Dermis blood vessel endothelial cell (primary cell): ENCODE results near the gene DEFB124. TPM values are rescaled to one million over a fixed set of nuclear protein-coding genes. Genes with fewer than 3 reads are reported as not detected.
"Not testable (repeated sequence)": the region's sequence is repeated elsewhere in the genome, so short reads cannot be mapped to it uniquely, and the experiment has no call there.

ENCODE experiments used
- DNase-seq: peaks from one replicate; pipeline ENCODE4 v3.0.0; 2010
- total RNA-seq: library from RNA; depleted of rRNA; stranded (reverse); fragments of >200 nt; gene quantifications from 2 replicates; pipeline ENCODE4 v1.2.3, GENCODE V29; 2014

DEFB124 gene
- total RNA-seq, 1 donor from 2014 or later, result not detected

DNA sequence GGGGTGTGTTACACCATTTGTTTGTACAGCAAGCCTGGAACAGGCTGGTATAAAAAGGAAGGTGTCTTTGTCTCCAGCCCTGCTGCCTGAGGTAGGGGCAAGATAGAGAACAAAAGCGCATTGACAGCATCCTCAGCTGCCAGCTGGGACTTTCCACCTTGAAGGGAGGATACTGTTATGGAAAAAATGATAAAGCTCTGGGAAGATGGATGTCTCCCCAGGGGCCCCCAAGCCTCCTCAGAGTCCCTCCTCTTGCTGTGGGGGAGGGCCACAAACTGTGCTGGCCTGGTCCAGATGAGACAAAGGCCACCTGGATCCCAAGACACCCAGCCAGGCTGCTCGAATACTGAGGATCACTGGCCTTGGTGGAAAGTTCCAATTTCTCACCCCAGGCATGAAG lies 13.2 kb upstream of the DEFB124 start:
- DNase-seq, result no peak

DNA sequence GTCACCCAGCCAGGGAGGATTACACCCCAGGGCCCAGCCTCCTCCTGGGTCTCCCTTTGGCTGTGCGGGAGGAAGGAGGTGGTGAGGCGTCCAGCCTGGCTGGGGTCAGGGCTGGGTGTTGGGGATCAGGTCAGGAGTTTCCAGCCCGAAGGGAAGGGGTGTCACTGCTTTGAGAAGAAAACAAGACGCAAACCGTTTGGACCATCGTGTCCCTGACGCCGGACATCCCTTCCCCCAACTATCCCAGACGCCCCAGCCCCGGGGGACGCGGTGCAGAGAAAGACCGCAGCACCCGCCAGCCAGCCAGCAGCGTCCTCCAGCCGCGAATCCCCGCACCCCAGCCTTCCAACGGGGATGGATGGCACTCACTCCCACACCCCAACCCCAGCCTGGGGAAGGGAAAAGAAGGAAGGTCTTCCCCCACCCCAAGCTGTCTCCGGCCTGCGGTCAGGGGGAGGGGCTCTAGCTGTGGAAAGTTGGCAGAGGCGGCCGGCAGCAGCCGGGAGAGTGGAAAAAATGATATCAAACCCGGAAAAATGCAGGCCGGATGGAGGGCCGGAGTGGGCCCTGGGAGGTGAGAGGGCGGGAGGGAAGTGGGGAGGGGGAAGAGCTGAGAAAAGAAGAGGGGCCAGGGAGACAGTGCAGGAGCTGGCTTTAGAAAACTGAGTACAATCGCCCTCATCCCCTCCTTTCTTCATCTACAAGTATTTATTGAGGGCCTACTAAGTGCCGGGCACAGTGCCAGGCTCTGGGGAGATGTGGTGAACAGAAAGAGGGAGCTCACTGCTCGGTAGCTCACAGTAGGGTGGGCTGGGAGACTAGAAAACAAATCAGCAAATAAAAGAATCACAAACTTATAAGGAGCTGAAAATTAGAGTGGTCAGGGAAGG lies 10.8 kb upstream of the DEFB124 start:
- peak; percentile 70 for DNase-seq

DNA sequence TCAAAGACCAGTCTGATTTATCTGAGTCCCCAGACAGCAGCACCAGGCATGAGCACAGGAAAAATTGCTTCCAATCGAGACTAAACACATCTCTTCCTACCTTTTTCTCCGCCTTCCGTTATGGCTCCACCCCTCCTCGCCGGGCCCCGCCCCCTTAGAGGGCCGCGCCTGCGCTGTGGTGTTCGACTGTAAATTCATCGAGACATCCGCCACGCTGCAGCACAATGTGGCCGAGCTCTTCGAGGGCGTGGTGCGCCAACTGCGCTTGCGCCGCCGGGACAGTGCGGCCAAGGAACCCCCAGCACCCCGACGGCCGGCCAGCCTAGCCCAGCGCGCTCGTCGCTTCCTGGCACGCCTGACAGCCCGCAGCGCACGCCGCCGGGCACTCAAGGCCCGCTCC lies 9.1 kb upstream of the DEFB124 start:
- DNase-seq, result peak; percentile 52

DNA sequence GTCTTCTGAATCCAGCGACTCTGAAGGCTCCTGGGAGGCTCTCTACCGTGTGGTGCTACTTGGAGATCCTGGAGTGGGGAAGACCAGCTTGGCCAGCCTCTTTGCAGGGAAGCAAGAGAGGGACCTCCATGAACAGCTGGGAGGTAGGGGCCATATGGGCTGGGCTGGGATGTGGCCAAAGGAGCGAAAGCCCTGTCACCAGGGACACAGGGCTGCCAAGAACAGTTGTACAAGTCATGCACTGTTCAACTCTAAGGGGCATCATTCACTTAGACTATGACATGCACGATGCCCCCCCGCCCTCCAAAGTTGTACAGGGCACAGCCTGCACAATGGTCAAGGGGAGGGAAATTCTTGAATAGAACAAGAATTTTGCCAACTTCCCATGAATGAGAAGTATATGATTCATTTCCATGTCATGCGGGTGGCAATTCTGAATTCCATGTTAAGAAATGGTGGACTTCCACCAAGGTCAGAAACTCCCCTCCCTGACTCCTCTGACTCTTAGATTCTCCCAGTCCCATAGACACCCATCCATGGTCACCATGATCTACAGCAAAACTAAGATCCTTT lies 1.8 kb upstream of the DEFB124 start:
- DNase-seq, result peak; percentile 54

DNA sequence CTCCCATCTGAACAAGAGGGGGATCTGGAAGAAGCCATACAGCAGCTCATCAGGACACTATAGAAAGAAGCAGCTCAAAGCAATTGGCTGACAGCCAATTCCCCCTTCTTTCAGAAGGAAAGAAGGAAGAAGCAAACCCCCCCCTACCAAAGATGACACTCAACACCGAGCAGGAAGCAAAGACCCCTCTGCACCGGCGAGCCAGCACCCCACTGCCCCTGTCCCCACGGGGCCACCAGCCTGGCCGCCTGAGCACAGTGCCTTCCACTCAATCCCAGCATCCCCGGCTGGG lies 1.3 kb upstream of the DEFB124 start:
- DNase-seq, result no peak

DNA sequence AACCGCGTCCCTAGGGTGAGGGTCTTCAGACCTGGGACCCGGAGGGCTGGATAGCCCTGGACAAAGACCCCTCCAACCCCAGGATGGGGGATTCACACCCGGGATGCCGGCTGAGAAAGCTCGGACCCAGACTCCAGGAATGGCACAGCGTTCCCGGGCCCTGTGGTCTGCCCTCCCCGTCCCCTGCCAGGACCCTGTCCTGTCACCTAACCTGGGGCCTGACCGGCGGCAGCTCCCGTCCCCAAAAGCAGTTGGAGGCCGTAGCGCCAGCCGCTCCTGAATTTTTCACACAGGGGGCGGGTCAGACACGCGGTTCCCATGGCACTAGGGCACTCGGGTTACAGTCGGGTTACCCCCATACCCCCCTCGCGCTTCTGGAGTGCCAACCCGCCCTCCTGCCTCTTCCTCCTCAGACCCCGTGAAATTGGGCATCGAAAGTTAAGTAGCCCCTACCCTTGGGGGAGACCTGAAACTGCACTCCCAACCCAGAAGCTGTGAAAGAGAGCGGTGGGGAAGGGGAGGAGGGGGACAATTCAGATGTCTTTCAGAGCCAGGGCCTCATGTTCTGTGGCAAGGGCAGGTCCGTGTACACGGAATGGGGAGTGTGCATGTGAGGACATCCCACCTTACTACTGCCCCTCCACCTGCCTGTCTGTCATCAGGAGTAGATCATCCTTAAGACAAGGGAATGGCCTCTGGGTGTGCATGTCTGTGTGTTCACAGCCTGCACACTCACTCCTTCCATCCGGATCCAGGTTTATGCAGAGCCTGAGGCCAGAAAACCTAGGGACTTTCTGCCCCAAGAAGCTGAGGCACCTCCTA lies 756 bp upstream of the DEFB124 start:
- DNase-seq, result no peak

DNA sequence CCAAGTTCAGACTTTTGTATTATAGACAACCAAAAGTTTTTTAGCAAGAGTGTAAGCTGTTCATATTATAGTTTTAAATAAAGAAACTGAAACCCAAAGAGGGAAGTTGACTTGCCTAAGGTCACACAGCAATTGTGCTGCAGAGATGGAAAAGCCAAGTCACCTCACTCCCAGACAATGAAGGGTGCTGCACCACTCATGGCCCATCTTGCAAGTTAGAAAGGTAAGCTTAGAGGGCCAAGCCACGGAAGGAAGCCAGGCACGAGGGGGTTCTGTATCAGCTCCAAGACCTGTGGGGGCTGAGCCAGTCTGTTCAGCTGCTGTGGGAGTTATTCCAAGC lies 860 bp downstream of the DEFB124 start:
- DNase-seq, result no peak

DNA sequence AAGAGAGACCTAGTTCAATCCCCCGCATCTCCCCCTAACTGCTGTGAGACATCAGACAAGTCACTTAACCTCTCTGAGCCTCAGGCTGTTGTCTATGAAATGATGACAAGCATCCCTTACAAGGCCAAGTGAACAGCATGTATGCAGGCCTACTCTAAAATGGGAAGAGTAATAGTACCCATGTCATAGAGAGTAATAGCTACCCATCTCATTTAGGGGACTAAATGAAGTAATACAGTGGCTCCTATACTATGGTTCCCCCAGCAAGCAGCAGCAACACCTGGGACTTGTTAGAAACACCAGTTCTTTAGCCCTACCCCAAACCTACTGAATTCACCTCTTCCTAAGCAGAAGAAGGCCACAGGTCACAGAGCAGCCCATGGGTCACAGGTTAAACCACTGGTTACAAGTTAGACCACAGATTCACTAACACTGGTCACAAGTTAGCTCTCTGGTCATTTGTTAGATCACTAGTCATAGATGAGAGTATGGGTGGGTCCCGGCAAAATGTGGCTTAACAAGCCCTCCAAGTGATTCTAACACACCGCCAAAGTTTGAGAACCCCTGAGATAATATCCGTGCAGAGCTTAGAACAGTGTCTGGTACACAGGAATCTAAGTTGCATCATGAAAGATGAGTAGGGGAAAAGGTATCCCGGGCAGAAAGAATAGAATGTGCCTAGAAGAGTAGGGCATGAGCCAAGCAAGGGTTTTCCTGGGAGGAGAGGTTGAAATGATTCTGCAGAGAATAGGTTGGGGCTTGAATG lies 1.4 kb downstream of the DEFB124 start:
- no peak for DNase-seq

DNA sequence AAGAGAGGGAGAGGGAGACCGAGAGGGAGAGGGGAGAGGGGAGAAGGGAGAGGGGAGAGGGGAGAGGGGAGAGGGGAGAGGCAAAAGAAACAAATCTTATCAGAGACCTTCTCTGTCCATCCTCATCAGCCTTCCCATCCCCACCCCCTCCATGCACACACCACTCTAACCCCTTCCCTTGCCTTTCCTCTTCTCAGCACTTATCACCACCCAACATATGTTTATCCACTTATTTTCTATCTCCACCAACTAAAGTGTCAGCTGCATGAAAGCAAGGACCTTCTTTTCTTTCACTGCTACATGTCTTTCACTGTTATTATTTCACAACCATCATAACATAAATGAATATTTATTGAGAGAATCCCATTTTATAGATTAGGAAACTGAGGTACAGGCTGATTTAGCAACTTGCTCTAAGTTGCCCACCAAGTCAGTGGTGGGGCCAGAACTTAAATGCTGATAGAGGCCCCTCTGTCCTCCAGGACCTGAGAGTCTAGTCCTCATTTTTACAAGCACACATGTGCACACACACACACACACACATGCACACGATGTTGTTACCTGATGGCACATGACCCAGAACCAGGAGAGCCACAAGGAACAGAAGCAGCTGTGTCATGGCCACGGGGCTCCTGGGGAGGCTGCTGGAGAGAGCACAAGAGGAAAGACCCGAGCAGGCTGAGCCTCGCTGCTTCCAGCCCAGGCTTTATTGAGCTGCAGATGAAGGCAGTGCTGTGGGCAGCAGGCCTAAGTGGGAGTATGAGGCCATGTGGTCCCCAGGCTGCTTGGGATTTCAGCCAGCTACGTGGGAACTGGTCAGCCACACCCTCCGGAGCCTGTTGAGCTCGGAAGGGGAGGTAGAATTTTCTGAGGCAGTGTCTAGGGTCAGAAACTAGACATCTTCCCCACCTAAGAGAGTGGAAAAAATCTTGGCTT lies 2.3 kb downstream of the DEFB124 start:
- no peak for DNase-seq

DNA sequence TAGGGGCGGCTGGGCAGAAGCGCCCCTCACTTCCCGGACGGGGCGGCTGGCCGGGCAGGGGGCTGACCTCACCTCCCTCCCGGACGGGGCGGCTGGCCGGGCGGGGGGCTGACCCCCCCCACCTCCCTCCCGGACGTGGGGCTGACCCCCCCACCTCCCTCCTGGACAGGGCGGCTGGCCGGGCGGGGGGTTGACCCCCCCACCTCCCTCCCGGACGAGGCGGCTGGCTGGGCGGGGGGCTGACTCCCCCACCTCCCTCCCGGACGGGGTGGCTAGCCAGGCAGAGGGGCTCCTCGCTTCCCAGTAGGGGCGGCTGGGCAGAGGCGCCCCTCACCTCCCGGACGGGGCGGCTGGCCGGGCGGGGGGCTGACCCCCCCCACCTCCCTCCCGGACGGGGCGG lies 4.0 kb downstream of the DEFB124 start:
- DNase-seq, result not testable (repeated sequence)

DNA sequence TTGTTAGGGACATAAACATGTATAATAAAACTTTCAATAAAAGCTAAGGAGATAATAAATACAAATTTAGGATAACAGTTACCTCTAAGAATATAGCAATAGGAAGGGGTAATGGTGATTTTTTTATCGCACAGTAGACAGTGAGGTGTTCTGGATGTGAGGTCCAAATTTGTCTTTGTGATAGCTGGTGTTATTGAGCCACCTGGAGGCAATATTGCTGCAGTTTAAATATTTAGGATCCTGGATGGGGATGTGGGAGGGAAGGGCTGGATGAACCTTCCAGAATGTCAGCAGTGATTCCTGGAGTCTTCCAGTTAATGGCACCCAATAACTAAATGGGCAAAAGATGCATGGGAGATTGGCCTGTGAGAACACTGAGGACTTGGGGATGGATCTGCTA lies 20.6 kb downstream of the DEFB124 start:
- no peak for DNase-seq

DNA sequence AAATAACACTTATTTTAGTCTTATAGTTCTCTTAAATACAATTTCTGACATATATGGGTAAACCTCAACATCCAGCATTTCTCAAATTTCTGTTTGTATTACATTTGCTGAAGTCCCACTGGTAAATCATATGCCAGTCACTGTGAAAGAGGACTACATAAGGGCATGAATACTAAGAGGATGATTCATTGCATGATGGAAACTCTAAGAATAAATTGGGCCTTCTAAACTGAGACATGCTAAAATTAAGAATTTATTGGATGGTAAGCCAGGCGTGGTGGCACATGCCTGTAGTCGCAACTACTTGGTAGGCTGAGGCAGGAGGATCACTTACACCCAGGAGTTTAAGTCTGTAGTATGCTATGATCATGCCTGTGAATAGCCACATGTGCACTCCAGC lies 22.4 kb downstream of the DEFB124 start:
- DNase-seq, result no peak

DNA sequence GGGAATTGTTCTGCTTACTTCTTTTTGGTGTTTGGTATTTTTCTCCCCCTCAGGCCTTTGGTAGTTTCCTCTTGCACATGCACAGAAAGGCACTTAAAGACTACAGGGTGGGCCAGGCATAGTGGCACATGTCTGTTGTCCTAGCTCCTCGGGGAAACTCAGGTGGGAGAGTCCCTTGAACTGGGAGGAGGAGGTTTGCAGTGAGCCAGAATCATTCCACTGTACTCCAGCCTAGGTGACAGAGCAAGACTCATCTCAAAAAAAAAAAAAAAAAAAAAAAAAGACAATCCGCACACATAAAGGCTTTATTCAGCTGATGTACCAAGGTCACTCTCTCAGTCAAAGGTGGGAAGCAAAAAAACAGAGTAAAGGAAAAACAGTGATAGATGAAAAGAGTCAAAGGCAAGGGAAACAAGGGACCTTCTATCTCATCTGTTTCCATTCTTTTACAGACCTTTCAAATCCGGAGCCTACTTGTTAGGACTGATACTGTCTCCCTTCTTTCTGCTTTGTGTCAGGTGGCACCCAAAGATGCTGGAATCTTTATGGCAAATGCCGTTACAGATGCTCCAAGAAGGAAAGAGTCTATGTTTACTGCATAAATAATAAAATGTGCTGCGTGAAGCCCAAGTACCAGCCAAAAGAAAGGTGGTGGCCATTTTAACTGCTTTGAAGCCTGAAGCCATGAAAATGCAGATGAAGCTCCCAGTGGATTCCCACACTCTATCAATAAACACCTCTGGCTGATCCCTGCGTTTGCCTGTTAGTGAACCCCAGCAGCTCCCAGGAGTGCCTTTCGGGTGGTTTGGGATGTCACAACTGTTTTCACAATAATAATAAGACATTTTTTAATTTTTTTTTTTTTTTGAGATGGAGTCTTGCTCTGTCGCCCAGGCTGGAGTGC lies 25.2 kb downstream of the DEFB124 start:
- no peak for DNase-seq

DNA sequence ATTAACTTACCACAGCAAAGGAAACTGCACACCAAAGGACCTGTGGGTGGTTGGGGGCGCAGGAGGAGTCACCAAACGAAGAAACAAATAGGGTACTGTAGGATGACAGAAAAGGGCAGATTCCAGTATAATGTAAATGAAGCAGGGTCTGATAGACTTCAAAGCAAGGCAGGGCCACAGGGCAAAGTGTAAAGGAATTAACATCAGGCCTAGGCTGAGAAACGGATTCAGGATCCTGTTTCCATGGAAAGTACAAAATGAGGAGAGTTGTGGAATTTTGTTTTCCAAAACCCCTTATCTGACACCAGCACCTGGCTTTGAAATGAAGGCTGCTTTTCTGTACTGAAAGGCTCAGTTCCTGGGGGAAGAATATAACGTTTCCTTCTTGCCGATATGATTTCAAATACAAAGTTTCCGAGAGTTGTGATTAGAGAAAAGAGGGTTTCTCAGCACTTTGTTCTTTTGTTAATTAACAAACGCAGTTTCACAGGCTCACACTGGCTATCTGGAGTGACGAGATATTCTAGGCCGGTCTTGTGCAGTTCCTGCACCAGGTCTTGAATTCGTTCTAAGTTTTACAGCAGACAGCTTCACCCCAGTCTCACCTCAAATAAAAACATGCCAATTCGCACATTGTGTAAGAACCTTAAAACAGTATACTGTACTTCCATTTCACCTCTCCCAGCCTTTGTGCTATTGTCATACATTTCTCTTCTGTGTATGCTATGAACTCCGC lies 28.7 kb downstream of the DEFB124 start:
- DNase-seq, result no peak

DNA sequence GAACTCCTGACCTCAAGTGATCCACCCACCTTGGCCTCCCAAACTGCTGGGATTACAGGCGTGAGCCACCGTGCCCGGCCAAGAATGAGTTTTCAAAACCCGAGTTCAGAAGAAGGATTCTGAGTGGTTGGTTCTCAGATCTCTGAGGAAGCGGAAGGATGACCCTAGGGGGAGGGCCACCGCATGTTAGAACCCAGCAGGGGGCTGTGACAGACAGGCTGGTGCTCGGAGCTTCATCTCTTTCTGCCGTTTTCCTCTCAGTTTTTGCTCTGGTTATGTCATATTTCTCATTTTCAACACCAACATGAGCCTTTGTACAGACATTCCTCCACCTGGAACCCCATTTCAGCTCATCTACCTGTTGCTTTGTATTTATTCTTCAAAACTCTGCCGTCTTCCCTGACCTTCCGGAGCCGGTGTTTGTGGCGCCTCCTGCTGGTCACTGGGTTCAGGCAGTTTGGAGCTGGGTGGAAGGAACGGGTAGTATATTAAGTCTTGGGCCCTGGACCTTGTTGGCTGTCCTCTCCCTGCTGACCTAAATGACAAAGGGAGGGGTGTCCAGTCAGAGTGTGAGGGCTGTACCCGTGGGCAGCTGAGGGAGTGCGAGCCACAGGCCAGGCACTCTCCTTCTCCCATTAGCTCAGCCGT lies 34.8 kb downstream of the DEFB124 start, which contains the start of gene DEFB123:
Gene DEFB123, plus strand, starts transcription at position 621 of the 648 bp plus-strand sequence. CDS start 67 bp downstream, outside the sequence.
- DNase-seq, result no peak

DNA sequence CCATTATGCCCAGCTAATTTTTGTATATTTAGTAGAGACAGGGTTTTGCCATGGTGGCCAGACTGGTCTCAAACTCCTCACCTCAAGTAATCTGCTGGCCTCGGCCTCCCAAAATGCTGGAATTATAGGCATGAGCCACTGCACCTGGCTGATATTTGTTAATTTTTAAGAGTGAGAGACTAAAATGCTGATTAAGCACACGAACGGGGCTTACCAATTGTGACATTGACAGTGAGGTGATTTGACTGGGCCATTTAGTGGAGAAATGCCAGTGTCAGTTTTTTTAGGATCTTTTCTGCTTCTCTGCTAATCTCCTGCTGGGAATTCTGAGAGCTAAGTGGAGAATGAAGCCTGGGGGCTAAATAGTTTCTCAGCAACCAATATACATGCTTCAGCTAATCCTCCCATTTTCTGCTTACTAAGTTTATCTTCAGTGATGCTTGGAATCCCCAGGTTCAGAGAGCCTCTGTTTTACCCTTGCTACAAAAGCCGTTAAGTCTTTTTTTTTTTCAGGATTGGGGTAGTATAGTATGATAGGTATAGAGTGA lies 44.3 kb downstream of the DEFB124 start:
- DNase-seq, result no peak

DNA sequence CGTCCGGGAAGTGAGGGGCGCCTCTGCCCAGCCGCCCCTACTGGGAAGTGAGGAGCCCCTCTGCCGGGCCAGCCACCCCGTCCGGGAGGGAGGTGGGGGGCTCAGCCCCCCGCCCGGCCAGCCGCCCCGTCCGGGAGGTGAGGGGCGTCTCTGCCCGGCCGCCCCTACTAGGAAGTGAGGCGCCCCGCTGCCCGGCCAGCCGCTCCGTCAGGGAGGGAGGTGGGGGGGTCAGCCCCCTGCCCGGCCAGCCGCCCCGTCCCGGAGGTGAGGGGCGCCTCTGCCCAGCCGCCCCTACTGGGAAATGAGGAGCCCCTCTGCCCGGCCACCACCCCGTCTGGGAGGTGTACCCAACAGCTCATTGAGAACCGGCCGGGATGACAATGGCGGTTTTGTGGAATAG lies 47.4 kb downstream of the DEFB124 start:
- not testable (repeated sequence) for DNase-seq

DNA sequence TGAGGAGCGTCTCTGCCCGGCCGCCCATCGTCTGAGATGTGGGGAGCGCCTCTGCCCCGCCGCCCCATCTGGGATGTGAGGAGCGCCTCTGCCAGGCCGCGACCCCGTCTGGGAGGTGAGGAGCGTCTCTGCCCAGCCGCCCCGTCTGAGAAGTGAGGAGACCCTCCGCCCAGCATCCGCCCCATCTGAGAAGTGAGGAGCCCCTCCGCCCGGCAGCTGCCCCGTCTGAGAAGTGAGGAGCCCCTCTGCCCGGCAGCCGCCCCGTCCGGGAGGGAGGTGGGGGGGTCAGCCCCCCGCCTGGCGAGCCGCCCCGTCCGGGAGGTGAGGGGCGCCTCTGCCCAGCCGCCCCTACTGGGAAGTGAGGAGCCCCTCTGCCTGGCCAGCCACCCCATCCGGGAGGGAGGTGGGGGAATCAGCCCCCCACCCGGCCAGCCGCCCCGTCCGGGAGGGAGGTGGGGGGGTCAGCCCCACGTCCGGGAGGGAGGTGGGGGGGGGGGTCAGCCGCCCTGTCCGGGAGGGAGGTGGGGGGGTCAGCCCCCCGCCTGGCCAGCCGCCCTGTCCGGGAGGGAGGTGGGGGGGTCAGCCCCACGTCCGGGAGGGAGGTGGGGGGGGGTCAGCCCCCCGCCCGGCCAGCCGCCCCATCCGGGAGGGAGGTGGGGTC lies 47.9 kb downstream of the DEFB124 start:
- not testable (repeated sequence) for DNase-seq
